LNCaP clone FGC (cell line): Measurements from ENCODE around the gene USP5.
A peak's percentile ranks its signal among the peaks of the same experiment; 100 is the strongest.
"Not testable (repeated sequence)": the region's sequence is repeated elsewhere in the genome, so short reads cannot be mapped to it uniquely, and the experiment has no call there.

Source experiments
- DNase-seq: peaks from one replicate; pipeline ENCODE4 v3.0.0-alpha.2; 2011; ENCODE audit warnings: low read depth
- H3K4me3 ChIP-seq: 2 replicates; pipeline ENCODE4 v1.5.1; 2011; ENCODE audit warnings: mild to moderate bottlenecking, low read depth, low read length, control low read depth
- TF ChIP-seq, protein P1 (sequence below): IDR thresholded peaks from 2 replicates; pipeline ENCODE4 v1.5.1; 2012; ENCODE audit warnings: mild to moderate bottlenecking; ENCODE audit not compliant: control insufficient read depth, insufficient read depth; ENCODE audit errors: extremely low read depth

USP5 gene

DNA sequence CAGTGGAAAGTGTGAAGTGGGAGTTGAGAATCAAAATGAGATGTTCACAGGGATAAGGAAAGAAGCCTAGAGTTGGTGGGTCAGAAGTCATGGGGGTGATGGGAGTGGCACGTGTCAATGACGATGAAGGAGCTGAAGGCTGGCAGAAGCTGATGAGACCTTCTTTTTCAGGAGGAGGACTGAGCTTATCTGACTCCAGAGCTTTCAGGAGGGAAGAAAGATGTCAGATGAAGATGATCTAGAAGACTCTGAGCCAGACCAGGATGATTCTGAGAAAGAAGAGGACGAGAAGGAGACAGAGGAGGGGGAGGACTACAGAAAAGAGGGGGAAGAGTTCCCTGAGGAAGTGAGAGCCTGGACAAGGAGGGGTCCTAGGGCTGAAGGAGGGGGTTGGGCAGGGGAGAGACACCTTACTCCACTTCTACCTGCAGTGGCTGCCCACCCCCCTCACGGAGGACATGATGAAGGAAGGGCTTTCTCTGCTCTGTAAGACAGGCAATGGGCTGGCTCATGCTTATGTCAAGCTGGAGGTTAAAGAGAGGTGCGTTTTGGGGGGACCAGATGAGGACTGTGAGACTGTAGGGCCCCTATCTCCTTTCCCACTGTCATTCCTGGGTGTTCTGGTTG is 53.6 kb downstream of the USP5 start:
- peak overlapping the region; percentile 69 for H3K4me3 ChIP-seq
- TF ChIP-seq, protein P1, sequence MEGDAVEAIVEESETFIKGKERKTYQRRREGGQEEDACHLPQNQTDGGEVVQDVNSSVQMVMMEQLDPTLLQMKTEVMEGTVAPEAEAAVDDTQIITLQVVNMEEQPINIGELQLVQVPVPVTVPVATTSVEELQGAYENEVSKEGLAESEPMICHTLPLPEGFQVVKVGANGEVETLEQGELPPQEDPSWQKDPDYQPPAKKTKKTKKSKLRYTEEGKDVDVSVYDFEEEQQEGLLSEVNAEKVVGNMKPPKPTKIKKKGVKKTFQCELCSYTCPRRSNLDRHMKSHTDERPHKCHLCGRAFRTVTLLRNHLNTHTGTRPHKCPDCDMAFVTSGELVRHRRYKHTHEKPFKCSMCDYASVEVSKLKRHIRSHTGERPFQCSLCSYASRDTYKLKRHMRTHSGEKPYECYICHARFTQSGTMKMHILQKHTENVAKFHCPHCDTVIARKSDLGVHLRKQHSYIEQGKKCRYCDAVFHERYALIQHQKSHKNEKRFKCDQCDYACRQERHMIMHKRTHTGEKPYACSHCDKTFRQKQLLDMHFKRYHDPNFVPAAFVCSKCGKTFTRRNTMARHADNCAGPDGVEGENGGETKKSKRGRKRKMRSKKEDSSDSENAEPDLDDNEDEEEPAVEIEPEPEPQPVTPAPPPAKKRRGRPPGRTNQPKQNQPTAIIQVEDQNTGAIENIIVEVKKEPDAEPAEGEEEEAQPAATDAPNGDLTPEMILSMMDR: no peak
- no peak for DNase-seq

DNA sequence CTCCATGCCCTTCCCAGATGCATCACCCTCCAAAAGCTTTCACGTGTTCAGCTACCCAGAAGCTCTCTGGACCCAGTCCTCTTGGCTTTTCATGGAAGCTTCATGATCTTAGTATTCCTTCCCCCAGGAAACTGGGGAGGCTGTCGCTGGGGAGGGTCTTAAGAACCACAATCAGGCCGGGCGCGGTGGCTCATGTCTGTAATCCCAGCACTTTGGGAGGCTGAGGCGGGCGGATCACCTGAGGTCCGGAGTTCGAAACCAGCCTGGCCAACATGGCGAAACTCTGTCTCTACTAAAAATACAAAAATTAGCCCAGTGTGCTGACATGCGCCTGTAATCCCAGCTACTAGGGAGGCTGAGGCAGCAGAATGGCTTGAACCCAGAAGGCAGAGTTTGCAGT is 56.2 kb downstream of the USP5 start:
- not testable (repeated sequence) for H3K4me3 ChIP-seq

DNA sequence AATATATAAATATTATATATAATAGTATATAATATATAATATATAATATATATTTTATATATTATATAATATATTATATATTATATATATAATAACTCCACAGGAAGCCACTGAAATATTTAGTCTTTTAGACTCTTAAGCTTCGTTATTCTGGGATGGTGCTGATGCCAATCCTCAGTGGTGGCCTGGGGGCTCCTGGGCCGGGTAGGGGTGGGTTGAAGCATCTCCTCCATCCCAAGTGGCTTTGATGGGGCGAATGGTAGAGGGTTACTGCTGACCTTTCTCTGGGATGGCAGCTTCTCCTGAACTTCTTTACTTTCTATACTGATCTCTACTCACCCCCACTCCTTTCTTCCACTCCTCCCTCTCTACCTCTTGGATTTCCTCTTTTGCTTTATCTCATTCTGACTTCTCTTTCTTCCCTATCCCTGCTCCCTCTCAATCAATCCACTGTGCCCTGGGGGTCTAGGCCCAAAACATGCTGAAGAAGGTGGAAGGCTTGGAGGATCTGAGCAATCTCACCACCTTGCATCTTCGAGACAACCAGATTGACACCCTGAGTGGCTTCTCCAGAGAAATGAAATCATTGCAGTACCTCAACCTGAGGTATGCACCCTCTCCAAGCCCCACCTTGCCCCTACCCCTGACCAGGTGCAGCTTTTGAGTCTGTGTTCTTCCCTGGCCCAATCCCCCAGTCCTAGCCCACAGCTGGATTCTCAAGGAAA is 57.6 kb downstream of the USP5 start:
- TF ChIP-seq, protein P1: no peak
- DNase-seq: no peak
- H3K4me3 ChIP-seq: no peak overlapping the region

More for the DNA sequence above, 56.2 kb downstream of the USP5 start:
- not testable (repeated sequence) for DNase-seq

DNA sequence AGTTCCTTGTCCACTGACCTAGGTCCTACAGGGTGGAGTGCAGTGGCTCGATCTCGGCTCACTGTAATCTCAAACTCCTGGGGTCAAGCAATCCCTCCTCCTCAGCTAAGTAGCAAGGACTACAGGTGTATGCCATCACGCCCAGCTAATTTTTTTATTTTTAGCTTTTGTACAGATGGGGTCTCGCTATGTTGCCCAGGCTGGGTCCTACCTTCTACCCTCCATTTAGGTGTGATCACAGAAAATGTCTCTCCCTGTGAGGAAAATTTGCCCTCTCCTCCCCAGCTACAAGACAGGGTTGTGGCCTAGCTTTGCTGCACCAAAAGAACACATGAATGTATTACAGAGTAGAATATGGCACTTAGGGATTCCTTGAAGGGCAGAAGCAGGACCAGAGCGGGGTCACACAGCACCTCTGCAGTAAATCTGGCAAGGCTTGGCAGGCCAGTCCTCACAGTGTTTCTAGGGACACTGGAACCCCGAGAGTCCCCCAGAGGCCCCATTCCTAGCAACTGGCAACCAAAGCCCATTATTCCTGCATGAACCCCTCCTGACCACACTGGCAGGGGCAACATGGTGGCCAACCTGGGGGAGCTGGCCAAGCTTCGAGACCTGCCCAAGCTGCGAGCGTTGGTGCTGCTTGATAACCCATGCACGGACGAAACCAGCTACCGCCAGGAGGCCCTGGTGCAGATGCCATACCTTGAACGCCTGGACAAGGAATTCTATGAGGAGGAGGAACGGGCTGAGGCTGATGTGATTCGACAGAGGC is 60.4 kb downstream of the USP5 start:
- DNase-seq: no peak
- TF ChIP-seq, protein P1: no peak

DNA sequence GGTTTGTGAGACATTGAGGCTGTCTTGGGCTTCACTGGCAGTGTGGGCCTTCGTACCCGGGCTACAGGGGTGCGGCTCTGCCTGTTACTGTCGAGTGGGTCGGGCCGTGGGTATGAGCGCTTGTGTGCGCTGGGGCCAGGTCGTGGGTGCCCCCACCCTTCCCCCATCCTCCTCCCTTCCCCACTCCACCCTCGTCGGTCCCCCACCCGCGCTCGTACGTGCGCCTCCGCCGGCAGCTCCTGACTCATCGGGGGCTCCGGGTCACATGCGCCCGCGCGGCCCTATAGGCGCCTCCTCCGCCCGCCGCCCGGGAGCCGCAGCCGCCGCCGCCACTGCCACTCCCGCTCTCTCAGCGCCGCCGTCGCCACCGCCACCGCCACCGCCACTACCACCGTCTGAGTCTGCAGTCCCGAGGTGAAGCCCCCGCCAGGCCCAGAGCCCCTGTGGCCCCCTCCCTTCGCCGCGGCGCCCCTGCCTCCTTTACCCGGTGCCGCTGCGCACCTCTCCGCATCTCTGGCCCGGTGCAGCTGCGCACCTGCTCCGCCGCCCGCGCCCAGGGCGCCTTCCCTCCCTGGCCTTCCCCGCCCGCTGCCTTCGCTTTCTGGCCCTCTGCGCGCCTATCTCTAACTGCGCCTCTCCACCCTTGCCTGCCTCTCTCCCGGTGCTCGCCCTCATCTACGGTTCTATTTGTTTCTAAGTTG is 62.4 kb downstream of the USP5 start, which contains the start of gene ENO2:
Gene ENO2 (plus strand): TSS at position 335 of the 701 bp plus-strand sequence. CDS start 1,253 bp downstream, outside the sequence.
- H3K4me3 ChIP-seq: peak within 1 kb of the TSS; percentile 60
- DNase-seq: no peak
- TF ChIP-seq, protein P1: no peak

More for the DNA sequence above, 60.4 kb downstream of the USP5 start:
- no peak overlapping the region for H3K4me3 ChIP-seq

DNA sequence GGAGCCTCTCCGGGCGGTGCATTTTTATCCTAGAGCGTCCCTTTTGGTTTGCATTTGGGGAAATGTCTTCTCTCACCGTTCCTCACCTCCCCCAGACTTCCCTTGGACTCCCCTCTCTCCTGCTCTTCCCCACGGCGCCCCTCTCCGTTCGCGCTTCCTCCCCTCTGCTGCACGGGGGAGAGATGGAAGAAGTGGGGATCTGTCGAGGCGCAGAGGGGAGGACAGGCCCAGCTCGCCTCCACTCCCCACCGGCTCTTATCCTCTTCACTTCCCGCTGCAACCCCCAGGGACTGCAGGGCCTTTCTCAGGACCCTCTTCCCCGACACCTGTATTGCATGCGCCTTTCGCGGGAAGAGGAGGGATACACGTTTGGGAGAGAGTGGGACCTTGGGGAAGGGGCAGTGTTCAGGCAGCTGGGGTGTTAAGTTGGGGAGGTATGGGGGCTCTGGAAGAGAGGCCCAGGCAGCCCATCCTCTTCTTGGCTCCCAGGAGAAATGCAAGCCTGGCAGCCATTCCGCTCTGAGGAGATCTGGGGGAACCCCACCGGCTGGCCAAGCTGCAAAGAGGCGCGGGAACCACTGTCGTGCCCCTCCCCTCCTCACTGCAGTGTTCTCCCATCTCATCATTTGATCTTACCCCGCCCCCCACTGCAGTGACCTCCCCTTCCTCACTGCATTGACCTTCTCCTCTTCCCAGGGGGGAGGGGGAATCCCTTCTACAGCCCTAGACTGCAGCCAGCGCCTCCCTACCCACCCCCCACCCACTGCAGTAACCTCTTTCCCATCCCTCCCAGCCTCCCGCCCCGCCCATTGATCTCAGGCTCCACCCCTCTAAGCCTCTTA is 63.2 kb downstream of the USP5 start:
- TF ChIP-seq, protein P1: no peak
- no peak for DNase-seq
- peak overlapping the region; percentile 60 for H3K4me3 ChIP-seq
